Measurements from ENCODE around the gene B4GALT3.
"Not testable (repeated sequence)": the region's sequence is repeated elsewhere in the genome, so short reads cannot be mapped to it uniquely, and the experiment has no call there.

B4GALT3 gene

GRCh38 chr1:161177112-161177935 is at the start of gene B4GALT3:
B4GALT3 (minus strand) TSS chr1:161177507; CDS start chr1:161176060, 1,447 bp downstream.
- H3K36me3 ChIP-seq (ENCODE audit: control insufficient read depth, insufficient read depth, low read length) = peaks cover 18% of the 10 kb centered on the region
- no peaks in the 10 kb centered on the region for H3K27me3 ChIP-seq (replicated peaks; ENCODE audit: control insufficient read depth, insufficient read depth, low read length)
- H3K4me3 ChIP-seq (replicated peaks; ENCODE audit: low read depth, low read length) = peak within 1 kb of the TSS; percentile 77
- TF ChIP-seq, protein P1, sequence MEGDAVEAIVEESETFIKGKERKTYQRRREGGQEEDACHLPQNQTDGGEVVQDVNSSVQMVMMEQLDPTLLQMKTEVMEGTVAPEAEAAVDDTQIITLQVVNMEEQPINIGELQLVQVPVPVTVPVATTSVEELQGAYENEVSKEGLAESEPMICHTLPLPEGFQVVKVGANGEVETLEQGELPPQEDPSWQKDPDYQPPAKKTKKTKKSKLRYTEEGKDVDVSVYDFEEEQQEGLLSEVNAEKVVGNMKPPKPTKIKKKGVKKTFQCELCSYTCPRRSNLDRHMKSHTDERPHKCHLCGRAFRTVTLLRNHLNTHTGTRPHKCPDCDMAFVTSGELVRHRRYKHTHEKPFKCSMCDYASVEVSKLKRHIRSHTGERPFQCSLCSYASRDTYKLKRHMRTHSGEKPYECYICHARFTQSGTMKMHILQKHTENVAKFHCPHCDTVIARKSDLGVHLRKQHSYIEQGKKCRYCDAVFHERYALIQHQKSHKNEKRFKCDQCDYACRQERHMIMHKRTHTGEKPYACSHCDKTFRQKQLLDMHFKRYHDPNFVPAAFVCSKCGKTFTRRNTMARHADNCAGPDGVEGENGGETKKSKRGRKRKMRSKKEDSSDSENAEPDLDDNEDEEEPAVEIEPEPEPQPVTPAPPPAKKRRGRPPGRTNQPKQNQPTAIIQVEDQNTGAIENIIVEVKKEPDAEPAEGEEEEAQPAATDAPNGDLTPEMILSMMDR (IDR thresholded peaks at IDR 0.05; ENCODE audit: insufficient read depth, low read length, poor library complexity, severe bottlenecking) = no peak
- DNase-seq (ENCODE audit: extremely low read depth, insufficient read length) = peak; percentile 90

DNA sequence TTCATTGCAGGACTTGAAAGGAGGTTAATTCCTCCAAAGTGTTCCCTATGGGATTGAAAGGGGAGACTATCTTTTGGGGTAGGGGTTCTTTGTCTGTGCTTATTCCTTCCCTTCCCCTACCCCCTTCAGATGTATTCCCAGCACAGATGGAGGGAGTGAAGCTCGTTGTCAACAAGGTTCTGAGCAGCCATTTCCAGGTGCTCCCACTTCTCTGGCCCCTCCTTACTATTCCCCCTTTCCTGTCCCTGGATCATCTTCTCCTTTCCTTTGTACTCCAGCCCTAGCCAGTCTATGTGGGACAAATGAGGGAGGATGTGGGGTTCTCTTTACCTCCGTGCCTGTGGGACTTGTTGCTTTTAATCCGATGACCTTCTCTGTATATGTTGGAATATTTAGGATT is 49.5 kb upstream of the B4GALT3 start:
- no peaks in the 10 kb centered on the region for H3K27me3 ChIP-seq (replicated peaks; ENCODE audit: control insufficient read depth, insufficient read depth, low read length)
- TF ChIP-seq, protein P1 (IDR thresholded peaks at IDR 0.05; ENCODE audit: insufficient read depth, low read length, poor library complexity, severe bottlenecking) = no peak
- no peak for DNase-seq (ENCODE audit: extremely low read depth, insufficient read length)
- peaks cover 12% of the 10 kb centered on the region for H3K36me3 ChIP-seq (ENCODE audit: control insufficient read depth, insufficient read depth, low read length)
- peak overlapping the region; percentile 77 for H3K4me3 ChIP-seq (replicated peaks; ENCODE audit: low read depth, low read length)

GRCh38 chr1:161226320-161226711 is 49.0 kb upstream of the B4GALT3 start:
- peak overlapping the region; percentile 77 for H3K4me3 ChIP-seq (replicated peaks; ENCODE audit: low read depth, low read length)
- no peaks in the 10 kb centered on the region for H3K27me3 ChIP-seq (replicated peaks; ENCODE audit: control insufficient read depth, insufficient read depth, low read length)
- TF ChIP-seq, protein P1 (IDR thresholded peaks at IDR 0.05; ENCODE audit: insufficient read depth, low read length, poor library complexity, severe bottlenecking) = no peak
- DNase-seq (ENCODE audit: extremely low read depth, insufficient read length) = peak; percentile 34
- H3K36me3 ChIP-seq (ENCODE audit: control insufficient read depth, insufficient read depth, low read length) = peaks cover 12% of the 10 kb centered on the region

DNA sequence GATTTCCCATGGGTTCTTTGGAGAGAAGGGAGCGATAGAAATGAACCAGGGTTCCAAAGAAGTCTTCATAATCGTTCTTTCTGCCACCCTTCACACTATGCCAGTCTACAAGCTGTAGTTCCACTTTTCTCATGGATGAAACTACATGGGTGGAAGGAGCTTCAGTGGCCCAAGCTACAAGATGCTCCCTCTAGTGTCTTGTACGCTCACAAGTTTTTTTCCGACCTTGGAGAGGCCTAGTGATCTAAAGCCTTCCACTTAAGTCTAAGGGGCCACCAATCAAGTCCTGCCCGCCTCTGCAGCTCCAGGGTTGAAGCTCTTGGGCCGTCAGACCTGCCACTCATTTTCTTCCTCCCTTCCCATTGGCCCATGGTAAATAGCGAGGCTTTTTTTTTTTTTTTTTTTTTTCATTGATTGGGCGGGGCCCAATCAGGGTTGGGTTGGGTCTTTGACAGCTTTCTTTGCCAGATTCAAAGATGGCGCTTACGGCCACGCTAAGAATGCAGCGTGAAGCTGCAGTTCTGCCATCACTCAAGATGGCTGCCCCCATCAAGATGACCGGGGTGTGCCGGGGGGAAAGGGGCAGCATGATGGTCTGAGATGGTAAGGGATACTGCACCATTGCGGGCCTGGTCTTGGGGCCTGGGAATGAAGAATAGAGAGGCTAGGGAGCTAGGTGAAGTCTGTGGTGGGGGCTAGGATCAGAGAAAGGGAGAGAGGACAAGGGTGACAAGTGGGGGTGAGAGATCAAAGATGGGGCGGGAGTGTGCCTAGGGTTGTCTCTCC is 48.4 kb upstream of the B4GALT3 start, which contains the start of gene TOMM40L:
Gene TOMM40L, plus strand, starts transcription at position 527 of the 786 bp plus-strand sequence. CDS start 430 bp downstream, outside the sequence.
- H3K36me3 ChIP-seq (ENCODE audit: control insufficient read depth, insufficient read depth, low read length) = peaks cover 12% of the 10 kb centered on the region
- H3K4me3 ChIP-seq (replicated peaks; ENCODE audit: low read depth, low read length) = peak within 1 kb of the TSS; percentile 77
- no peaks in the 10 kb centered on the region for H3K27me3 ChIP-seq (replicated peaks; ENCODE audit: control insufficient read depth, insufficient read depth, low read length)
- TF ChIP-seq, protein P1 (IDR thresholded peaks at IDR 0.05; ENCODE audit: insufficient read depth, low read length, poor library complexity, severe bottlenecking) = peak; percentile 74
- DNase-seq (ENCODE audit: extremely low read depth, insufficient read length) = peak; percentile 84

DNA sequence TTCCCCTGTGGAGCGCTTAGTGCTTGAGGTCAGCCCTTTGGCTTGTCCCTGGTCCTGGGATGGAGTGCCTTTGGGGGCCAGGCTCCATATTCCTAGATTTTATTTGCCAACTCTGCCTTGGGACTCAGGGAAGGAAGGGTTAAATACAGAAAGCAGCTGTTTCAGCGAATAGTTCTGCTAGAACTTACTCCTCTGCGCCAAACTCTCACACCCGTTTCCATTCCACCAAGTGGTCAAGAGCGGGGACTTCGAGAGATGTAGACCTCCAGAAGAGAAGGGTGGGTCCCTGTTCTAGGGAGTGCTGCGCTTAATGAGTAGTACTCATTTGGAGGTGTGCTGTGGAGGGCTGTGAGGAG is 47.8 kb upstream of the B4GALT3 start:
- no peak overlapping the region for H3K4me3 ChIP-seq (replicated peaks; ENCODE audit: low read depth, low read length)
- no peaks in the 10 kb centered on the region for H3K27me3 ChIP-seq (replicated peaks; ENCODE audit: control insufficient read depth, insufficient read depth, low read length)
- TF ChIP-seq, protein P1 (IDR thresholded peaks at IDR 0.05; ENCODE audit: insufficient read depth, low read length, poor library complexity, severe bottlenecking) = no peak
- no peak for DNase-seq (ENCODE audit: extremely low read depth, insufficient read length)
- H3K36me3 ChIP-seq (ENCODE audit: control insufficient read depth, insufficient read depth, low read length) = peaks cover 11% of the 10 kb centered on the region

DNA sequence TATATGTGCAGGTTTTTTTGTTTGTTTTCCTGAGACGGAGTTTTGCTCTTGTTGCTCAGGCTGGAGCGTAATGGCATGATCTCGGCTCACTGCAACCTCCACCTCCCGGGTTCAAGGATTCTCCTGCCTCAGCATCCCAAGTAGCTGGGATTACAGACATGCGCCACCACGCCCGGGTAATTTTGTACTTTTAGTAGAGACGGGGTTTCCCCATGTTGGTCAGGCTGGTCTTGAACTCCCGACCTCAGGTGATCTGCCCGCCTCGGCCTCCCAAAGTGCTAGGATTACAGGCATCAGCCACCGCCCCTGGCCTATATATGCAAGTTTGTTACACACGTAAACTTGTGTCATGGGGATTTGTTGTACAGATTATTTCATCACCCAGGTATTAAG is 47.4 kb upstream of the B4GALT3 start:
- not testable (repeated sequence) for H3K36me3 ChIP-seq (ENCODE audit: control insufficient read depth, insufficient read depth, low read length); H3K27me3 ChIP-seq (replicated peaks; ENCODE audit: control insufficient read depth, insufficient read depth, low read length); H3K4me3 ChIP-seq (replicated peaks; ENCODE audit: low read depth, low read length); DNase-seq (ENCODE audit: extremely low read depth, insufficient read length)
